Measurements from ENCODE around the gene NDUFAF2.

GRCh38 chr5:61028382-61028781, 83.4 kb downstream of the NDUFAF2 start:
- TF ChIP-seq EP300 (IDR thresholded peaks at IDR 0.05) (no peak), POLR2A (IDR thresholded peaks at IDR 0.05) (no peak), CTCF (IDR thresholded peaks at IDR 0.05) (no peak)
